OCI-LY3 (cell line): ENCODE data around the gene PCSK7.

Experiments used
- H2AFZ ChIP-seq: fragments of 200-600, 300-600 bp; shearing (Covaris generic); 2 replicates; pipeline ENCODE4 v1.6.0; 2014; ENCODE audit warnings: antibody characterized with exemption, low read depth, low read length
- H3K27ac ChIP-seq: fragments of 200-600, 300-600 bp; sonication (generic); 2 replicates; pipeline ENCODE4 v1.5.1; 2014; ENCODE audit warnings: mild to moderate bottlenecking, low read length, moderate library complexity, mixed read lengths
- H3K27me3 ChIP-seq: fragments of 200-600, 300-600 bp; sonication (generic); 2 replicates; pipeline ENCODE4 v1.6.1; 2014; ENCODE audit warnings: low read depth, low read length, mixed read lengths
- H3K36me3 ChIP-seq: fragments of 200-600, 300-600 bp; sonication (generic); replicated peaks from 2 replicates; pipeline ENCODE3; 2014; ENCODE audit warnings: low read depth, low read length, mixed read lengths
- H3K4me1 ChIP-seq: fragments of 300-600, 200-600 bp; sonication (generic); 2 replicates; pipeline ENCODE4 v1.6.1; 2014; ENCODE audit warnings: low read length, mixed read lengths
- H3K4me2 ChIP-seq: fragments of 200-600, 300-600 bp; sonication (generic); 2 replicates; pipeline ENCODE4 v1.6.1; 2014; ENCODE audit warnings: low read length, mixed read lengths
- H3K4me3 ChIP-seq: fragments of 300-600, 200-600 bp; sonication (generic); 2 replicates; pipeline ENCODE4 v1.5.1; 2014; ENCODE audit warnings: antibody characterized with exemption, mild to moderate bottlenecking, low read length, moderate library complexity
- H3K79me2 ChIP-seq: fragments of 300-600, 200-600 bp; shearing (Covaris generic); 2 replicates; pipeline ENCODE4 v1.6.1; 2014; ENCODE audit warnings: mild to moderate bottlenecking, low read length, mixed read lengths
- H3K9ac ChIP-seq: fragments of 300-600, 200-600 bp; shearing (Covaris generic); 2 replicates; pipeline ENCODE4 v1.6.0; 2014; ENCODE audit warnings: mild to moderate bottlenecking, low read length, moderate library complexity
- H3K9me3 ChIP-seq: fragments of 200-600, 300-600 bp; shearing (Covaris generic); 2 replicates; pipeline ENCODE4 v1.6.1; 2014; ENCODE audit warnings: low read length, mixed read lengths; ENCODE audit not compliant: insufficient read depth
- H4K20me1 ChIP-seq: fragments of 200-600, 300-600 bp; sonication (generic); 2 replicates; pipeline ENCODE4 v1.6.1; 2016; ENCODE audit warnings: low read length, mixed read lengths; ENCODE audit not compliant: insufficient read depth
- CTCF ChIP-seq: fragments of 200-600, 300-600 bp; sonication (generic); IDR thresholded peaks from 2 replicates; pipeline ENCODE4 v1.5.1; 2014; ENCODE audit warnings: antibody characterized with exemption, low read length, low read depth
- EZH2phosphoT487 ChIP-seq: fragments of 200-600 bp; shearing (Covaris generic); IDR thresholded peaks from 2 replicates; pipeline ENCODE4 v1.6.1; 2018; ENCODE audit warnings: antibody characterized with exemption, mixed run types, low read depth

PCSK7 gene

GRCh38 chr11:117179048-117179999 lies 52.5 kb downstream of the PCSK7 start:
- Histone ChIP-seq H3K4me2 (peak overlapping the region; percentile 85), H3K9ac (peak overlapping the region; percentile 82), H3K36me3 (peaks cover 3% of the 10 kb centered on the region), H3K79me2 (peaks cover 10% of the 10 kb centered on the region; the same call in 1 of the 2 replicates), H3K4me1 (peaks cover 25% of the 10 kb centered on the region), H3K27me3 (no peaks in the 10 kb centered on the region), H3K9me3 (no peaks in the 10 kb centered on the region), H3K27ac (peak overlapping the region; percentile 27), H2AFZ (no peak overlapping the region), H4K20me1 (no peaks in the 10 kb centered on the region), H3K4me3 (peak overlapping the region; percentile 93)
- TF ChIP-seq EZH2phosphoT487 (no peak), CTCF (no peak)

GRCh38 chr11:117178210-117179034 lies 53.5 kb downstream of the PCSK7 start, which contains the start of gene SIDT2:
SIDT2 (plus strand) TSS chr11:117178743; CDS start chr11:117179264, 521 bp downstream.
- peak within 1 kb of the TSS; percentile 82 for H3K9ac ChIP-seq
- H3K36me3 ChIP-seq: peaks cover 3% of the 10 kb centered on the region
- TF ChIP-seq CTCF (no peak), EZH2phosphoT487 (no peak)
- peak within 1 kb of the TSS; percentile 93 for H3K4me3 ChIP-seq
- peak within 1 kb of the TSS; percentile 27; the same call in 1 of the 2 replicates for H2AFZ ChIP-seq
- no peaks in the 10 kb centered on the region for H4K20me1 ChIP-seq
- H3K4me1 ChIP-seq: peaks cover 25% of the 10 kb centered on the region
- peaks cover 10% of the 10 kb centered on the region; the same call in 1 of the 2 replicates for H3K79me2 ChIP-seq
- no peaks in the 10 kb centered on the region for H3K27me3 ChIP-seq
- no peaks in the 10 kb centered on the region for H3K9me3 ChIP-seq
- H3K4me2 ChIP-seq: peak within 1 kb of the TSS; percentile 85
- H3K27ac ChIP-seq: peak within 1 kb of the TSS; percentile 27

GRCh38 chr11:117177534-117178209 lies 54.2 kb downstream of the PCSK7 start:
- Histone ChIP-seq H3K27ac (peak overlapping the region; percentile 8; the same call in 1 of the 2 replicates), H3K9ac (peak overlapping the region; percentile 43)

More at GRCh38 chr11:117177534-117178209, 54.2 kb downstream of the PCSK7 start:
- TF ChIP-seq EZH2phosphoT487: no peak
- TF ChIP-seq CTCF: no peak
- Histone ChIP-seq H2AFZ (0 out of 2 replicates have a peak overlapping the region, but pooled peaks have one; percentile 27), H3K36me3 (peaks cover 3% of the 10 kb centered on the region), H4K20me1 (no peaks in the 10 kb centered on the region), H3K4me1 (peaks cover 25% of the 10 kb centered on the region), H3K9me3 (no peaks in the 10 kb centered on the region), H3K4me3 (peak overlapping the region; percentile 93), H3K79me2 (peaks cover 10% of the 10 kb centered on the region; the same call in 1 of the 2 replicates), H3K4me2 (peak overlapping the region; percentile 81), H3K27me3 (no peaks in the 10 kb centered on the region)
